ENCODE data around the gene MYL6B.

Gene MYL6B

DNA sequence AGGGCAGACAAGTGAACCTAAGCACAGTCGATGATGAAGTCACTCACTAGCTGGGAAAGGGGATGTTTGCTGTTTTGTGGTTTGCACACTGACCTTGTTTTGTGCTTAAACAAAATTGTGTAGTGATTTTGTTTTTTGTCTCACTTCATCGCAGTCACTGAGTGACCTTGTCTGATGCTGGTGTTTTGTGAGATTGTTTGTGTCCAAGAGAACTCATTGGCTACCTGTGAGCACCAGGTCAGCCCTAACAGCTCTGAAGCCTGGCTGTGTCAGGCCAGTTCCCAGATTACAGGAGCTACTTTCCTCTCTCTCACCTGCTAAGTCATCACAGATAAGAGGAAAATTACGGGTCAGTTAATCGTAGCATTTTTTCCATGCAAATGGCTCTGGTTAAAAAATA is 28.3 kb upstream of the MYL6B start:
- DNase-seq, result no peak

DNA sequence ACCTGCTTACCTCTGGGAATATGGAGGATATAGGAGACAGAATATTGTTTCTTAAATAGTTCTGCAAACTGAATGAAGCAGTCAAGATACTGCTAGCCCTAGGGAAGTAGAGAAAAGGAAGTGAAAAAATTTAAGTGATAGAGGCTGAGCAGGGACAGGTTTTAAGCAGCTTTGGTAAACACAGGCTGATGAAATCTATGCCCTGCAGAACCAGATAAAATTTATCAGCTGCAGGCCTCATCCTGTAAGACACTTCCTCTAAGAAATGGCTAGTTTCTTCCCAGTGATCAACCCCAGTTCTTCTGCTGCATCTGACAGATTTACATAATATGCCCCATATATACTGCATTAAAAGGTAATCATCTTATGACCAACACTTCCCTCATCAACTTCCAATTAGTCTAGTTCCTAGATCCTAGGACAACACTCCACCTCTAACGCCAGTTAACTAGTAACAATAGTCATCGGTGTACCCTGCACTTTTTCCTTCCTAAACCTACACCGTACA is 25.6 kb upstream of the MYL6B start:
- no peak for DNase-seq

DNA sequence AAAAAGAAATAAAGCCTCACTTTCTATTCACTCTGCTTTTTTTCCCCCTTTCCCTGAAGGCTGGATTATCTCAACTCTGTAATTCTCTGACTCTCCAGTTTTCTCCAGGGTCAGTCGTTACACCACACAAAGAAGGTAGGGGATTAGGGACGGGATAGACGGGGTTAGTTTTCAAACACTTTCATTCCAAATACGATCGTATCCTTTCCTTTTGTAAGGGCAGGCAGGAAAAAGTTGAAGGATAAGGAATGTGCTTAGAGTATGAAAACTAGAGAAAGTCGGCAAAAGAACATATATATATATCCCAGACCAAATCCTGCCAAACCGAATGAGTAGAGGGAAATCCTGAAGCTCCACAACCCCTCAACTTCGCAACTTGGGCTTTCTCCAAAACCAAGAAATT is 24.9 kb upstream of the MYL6B start:
- DNase-seq, result no peak

DNA sequence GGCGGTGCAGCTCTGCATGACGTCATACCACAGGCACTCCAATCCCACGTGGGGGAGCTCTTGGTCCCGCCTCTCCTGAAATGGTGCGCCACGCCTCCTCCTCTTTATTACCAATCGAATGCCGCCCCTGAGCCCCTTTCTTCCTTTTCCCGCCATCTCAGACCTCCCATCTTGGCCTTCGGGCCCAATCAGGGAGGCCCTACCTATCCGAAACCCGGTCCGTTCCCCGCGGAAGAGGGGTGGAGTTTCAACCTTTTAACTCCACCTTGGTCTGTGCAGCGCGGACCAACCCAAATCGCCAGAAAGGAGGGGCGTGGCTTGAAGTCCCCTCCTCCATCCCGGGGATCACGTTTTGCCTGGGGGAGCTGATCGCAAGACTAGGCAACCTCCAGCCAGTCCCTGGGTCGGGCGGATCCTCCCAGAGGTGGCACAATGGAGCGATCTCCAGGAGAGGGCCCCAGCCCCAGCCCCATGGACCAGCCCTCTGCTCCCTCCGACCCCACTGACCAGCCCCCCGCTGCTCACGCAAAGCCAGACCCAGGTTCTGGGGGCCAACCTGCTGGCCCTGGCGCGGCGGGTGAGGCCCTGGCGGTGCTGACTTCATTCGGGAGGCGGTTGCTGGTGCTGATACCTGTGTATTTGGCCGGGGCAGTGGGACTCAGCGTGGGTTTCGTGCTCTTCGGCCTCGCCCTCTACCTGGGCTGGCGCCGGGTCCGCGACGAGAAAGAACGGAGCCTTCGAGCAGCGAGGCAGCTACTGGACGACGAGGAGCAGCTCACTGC is 24.3 kb upstream of the MYL6B start, which contains the start of gene ESYT1:
Gene ESYT1, plus strand, starts transcription at position 380 of the 782 bp plus-strand sequence. Its CDS starts 53 bp downstream, at position 433.
- DNase-seq, result peak; percentile 100

DNA sequence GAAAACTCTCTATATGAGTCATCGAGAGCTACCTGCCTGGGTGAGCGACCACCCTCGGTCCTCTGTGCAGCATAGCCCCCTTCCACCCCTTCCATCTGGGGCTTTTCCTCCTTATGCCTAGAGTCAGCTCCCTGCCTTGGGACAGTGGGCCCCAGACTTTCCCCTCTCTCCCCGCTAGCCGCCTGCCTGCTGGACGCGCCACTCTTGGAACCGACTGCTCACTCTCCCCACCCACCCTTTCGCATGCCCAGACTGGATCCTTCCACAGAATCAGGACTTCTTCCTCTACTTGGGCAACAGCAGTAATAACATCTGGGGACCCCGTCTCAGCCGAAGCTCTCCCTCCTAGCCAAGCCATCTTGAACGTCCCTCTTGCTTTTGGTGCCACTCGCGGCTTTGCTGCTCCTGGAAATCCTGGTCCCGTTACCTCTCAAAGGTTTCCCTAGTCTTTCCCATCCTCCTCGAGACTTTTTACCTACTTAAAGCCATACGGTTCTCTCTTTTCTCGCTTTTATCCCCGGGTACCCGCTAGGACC is 23.6 kb upstream of the MYL6B start:
- DNase-seq, result no peak

DNA sequence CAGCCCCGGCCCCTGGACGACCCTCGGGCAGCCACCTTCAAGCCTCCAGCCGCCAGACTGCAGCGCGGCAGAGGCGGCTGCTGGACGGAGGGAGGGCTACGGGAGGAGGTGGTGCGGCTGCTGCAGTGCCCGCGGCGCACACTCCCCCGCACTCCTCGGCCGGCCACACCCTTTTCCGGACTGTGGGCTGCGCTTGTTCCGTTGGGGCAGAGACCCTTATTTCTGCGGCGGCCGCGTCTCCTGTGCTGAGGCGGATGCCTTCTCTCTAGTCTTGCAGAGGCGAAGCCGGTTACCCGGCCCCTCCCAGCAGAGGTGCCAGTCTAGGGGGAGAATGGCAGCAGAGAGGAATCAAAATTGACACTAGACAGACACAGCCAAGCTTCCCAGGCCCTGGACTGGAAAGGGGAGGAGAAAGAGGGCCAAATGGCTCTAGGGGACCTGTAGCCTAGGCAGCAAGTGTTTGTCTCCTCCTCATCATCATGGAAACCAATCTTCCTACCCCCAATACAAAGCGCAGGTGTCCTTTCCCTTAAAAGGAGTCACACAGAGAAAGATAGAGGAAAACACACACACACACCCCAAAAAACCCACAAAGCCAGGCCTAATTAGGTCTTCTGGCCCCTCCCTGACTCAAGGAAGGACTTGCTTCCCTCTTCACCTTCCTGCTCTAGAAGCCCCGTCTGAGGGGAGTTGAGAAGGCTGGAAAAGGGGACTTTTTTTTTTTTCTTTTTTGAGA is 23.0 kb upstream of the MYL6B start:
- DNase-seq, result no peak

DNA sequence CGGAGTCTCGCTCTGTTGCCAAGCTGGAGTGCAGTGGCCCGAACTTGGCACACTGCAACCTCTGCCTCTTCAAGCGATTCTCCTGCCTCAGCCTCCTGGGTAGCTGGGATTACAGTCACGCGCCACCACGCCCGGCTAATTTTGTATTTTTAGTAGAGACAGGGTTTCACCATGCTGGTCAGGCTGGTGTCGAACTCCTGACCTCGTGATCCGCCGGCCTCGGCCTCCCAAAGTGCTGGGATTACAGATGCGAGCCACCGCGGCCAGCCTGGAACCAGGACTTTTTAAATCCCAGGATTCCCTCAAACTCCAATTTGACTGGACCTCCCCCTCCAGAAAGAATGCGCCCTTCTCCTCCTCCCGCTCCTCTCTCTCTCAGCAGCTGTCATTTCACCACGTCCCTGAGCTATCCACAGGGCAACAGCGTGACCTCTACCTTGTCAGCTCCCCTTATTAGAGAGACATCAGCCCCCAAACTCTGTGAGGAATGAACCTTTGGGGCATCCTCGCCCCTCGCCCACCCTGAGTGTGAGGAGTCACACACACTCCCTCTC is 22.4 kb upstream of the MYL6B start:
- no peak for DNase-seq

DNA sequence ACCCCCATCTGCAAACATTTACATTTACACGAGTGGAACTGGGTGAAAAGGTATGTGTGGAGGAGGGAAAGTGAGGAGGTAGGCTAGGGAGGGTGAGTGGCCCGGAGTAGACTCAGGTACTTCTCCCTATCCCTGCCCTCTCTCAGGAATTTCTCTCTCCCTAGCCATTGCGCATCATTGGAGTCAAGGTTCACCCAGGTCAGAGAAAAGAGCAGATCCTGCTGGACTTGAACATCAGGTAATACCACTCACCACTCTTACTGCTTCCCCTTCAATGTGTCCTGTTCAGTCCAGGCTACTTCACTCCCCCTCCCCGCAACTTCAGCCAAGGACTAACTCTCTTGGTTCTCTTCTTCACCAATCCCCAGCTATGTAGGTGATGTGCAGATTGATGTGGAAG is 21.5 kb upstream of the MYL6B start:
- DNase-seq, result no peak

DNA sequence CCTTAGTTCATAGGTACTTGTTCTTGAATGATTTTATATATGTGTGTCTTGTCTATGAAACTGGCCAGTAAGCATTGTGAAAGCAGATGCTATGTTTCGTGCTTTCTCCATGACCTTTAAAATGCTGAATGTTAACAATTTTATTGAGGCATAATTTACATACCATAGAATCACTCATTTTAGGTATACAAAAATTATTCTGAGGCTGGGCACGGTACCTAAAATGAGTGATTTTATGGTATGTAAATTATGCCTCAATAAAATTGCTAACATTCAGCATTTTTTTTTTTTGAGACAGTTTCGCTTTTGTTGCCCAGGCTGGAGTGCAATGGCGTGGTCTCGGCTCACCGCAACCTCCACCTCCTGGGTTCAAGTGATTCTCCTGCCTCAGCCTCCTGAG is 17.5 kb upstream of the MYL6B start:
- no peak for DNase-seq

DNA sequence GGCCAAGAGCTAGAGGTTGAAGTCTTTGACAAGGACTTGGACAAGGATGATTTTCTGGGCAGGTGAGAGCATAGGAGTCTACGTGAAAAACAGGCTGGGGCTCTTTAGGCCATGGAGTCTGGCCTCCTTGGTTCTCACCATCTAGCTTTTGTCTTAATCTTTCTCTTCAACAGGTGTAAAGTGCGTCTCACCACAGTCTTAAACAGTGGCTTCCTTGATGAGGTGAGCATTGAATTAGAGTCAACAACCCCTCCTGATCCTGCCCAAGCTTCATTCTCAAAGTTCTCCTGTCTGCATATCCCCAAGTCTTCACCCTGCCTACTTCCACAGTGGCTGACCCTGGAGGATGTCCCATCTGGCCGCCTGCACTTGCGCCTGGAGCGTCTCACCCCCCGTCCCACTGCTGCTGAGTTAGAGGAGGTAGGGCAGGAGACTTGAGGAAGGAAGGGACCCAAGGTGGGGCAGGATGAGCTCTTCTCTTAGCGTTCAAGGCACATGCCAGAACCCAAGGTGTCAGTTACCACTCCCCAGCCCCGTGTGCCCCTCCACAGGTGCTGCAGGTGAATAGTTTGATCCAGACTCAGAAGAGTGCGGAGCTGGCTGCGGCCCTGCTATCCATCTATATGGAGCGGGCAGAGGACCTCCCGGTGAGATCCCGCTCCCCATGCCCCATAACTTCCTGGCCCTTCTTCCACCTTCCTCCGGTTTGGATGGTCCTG is 14.4 kb upstream of the MYL6B start:
- no peak for DNase-seq

DNA sequence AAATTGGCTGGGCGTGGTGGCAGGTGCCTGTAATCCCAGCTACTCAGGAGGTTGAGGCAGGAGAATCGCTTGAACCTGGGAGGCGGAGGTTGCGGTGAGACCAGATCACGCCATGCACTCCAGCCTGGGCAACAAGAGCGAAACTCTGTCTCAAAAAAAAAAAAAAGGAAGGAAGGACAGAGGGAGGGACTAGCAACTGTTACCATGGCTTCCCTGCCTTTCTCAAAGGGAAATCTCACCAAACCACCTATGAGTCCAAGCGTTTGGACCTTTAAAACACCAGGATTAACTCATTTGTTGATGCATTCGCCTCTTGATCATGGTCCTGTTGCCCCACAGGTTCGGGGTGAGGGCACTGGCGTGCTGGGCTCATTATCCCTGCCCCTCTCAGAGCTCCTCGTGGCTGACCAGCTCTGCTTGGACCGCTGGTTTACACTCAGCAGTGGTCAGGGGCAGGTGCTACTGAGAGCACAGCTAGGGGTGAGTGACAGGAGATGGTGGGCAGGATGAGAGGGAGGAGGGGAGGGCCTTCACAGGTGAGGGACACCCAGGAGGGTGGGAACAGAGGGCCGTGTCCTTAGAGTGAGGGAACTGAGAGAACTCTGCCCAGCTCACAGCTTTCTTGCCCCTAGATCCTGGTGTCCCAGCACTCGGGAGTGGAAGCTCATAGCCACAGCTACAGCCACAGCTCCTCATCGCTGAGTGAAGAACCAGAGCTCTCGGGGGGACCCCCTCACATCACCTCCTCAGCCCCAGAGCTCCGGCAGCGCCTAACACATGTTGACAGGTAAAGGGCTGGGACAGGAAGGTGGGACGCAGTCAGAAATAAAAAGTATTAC is 10.2 kb upstream of the MYL6B start:
- DNase-seq, result no peak

DNA sequence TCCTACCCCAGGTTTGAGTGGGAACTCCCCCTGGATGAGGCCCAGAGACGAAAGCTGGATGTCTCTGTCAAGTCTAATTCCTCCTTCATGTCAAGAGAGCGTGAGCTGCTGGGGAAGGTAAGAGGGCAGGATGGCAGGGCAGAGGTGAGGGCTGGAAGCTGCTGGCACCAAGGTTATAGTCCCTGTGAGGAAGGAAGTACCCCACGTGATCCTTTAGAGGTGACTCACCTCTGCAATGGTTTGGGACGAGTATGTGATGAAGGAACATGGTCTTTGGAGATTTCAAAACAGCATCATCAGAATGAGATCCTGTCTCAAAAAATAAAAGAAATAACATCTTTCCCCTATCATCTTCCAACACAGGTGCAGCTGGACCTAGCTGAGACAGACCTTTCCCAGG is 9.2 kb upstream of the MYL6B start:
- DNase-seq, result no peak

DNA sequence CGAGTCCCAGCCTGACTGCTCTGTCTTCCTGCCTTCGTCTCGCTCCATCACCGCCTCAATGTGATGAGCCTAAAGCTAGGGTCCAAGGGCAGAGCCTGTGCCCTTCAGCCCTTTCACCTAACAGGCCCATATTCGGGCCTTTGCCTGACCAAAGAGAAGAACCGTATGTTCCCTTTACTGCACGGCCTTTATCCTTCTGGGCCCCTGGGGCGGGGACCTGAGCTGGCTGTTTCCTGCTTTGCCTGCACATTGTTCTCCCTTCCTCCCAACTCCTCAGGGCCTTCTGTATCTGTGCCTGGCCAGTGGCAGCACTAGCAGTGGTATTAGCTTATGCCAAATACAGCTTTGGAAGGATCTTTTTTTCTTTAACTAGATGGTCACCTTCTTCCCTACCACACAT is 8.5 kb upstream of the MYL6B start:
- DNase-seq, result no peak

DNA sequence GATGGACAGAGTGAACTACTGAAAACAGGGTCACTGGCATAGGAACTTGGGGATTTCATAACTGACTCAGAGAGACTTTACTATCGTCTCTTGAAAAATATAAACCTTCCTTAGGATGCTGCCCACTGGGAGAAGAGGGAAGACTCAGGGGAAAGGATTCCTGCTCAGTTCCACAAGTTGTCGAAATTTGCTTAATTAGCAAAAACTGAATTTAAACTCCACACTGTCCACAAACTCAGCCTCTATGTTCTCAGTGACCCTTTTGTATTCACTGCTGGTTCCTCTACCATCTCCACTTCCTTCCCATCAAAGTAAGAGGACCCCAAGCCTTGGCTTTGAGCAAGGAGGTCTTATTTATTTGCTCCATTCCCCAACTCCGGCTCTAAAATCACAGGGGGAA is 7.2 kb upstream of the MYL6B start:
- no peak for DNase-seq

DNA sequence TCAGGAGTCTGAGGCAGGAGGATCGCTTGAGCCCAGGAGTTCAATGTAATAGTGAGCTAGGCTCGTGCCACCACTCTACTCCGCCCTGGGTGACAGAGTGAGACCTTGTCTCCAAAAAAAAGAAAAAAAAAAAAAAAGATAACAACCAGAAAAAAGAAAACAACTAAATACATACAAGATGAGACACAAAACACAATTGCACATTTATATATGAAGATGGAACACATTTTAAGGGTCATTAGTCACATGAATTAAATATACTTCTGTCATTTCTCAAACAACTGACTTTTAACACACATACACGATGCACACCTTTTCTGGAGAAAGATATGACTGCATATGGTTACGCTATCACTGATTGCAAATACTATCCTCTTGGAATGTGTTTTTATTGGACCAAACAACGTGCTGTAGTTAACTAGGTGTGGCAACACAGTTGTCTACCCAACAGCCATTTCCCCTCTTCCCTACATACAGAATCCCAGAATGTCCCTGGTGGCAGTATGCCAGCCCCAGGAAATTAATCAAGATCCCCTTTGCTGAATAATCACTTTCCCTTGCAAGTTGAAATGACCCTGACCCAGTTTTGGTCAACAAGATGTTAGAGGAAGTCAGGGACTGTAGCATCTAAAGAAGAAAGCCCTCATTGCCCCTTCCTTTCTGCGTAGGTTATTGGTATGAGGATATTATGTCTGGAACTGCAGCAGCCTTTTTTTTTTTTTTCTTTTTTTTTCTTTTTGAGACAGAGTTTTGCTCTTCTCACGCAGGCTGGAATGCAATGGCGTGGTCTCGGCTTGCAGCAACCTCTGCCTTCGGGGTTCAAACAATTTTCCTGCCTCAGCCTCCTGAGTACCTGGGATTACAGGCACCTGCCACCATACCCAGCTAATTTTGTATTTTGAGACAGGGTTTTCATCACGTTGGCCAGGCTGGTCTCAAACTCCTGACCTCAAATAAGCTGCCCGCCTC is 5.6 kb upstream of the MYL6B start:
- no peak for DNase-seq

DNA sequence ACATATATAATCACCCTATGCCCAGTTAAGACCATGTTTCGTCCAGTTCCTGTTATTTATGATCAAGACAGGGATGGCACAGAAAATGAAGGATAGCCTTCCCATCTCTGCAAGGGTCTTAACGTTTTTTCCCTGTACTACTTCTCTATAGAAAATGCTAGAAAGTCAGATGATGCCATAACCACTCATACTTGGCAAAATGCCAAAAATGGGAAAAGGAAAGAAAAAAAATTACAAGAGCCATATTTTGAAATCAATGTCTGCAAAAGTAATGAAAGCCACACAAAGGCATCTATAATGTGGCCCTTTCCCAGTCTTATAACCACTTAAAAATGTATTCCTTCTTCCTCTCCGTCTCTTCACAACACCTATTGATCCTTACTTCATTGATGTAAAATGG is 1.8 kb upstream of the MYL6B start:
- DNase-seq, result peak; percentile 46

DNA sequence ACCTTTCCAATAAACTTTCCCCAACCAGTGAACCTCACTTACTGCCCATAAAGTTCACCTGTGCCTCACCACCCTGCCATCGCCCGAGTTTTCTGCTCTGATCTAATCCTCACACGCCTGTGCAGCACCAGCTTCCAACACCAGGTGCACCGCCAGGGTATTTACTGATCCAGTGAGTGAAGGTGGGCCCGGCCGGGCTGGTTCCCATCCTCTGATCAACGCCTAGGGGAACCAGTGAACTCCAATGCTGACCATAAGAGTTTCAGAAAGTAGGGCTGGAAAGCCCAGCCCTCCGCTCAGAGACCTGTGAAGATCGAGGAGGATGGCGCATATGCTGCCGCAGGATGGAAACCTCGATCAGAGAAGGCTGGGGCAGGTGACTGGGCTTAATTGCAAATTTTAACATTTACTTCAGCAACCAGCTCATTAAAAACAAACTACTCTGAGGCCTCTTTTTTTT is 685 bp upstream of the MYL6B start:
- DNase-seq, result no peak

DNA sequence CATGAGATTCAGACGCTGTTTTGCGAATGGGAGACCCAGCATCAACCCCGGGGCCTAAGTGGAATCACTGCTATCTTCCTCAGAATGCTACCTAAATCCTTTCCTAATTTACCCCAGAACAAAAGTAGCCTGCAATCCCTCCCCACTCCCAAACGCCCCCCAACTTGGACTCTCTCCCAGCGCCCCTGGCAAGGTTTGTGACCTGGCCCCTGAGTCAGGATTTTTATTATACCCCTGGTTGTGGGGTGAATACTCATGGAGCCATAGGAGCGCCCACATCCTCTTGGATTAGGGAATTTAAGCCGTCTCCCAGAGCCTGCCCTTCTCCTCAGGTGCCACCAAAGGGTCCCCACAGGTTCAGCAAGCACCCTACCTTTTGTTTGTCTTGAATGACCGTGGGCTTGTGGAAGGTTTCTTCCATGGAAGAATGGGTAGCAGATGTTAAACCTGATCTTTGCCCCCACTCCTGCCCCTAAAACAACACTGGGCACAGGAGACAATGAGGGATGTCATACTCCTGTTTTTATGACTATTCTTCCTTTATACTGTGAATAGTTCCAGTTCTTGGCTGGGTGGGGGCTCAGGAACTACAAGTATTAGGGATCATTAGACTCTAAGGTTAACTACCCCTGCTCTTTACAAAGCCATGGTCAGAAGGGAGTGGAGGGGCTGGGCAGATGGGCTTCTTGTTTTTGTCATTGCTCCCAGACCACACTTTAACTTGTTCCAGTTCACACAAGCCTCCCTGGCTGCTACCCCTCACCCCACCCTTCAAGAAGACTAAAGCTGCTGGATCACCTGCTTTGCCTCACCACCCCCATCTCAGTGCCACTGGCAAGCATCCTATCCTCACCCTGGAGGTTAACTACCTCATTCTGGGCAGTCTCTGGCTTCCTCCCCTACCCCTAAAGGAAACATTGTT is 630 bp downstream of the MYL6B start:
- DNase-seq, result no peak

DNA sequence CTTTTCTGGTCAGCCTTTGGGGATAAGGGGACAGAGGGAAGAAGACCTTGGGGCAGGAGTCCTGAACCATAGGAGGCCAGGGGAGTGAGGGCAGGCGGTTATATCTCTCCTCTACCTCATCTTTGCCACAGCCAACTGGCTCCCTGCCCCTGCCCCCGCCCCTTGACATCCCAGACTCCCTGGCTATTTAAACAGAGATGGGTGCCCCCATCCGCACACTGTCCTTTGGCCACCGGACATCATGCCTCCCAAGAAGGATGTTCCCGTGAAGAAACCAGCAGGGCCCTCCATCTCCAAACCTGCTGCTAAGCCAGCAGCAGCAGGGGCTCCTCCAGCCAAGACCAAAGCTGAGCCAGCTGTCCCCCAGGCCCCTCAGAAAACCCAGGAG is 1.3 kb downstream of the MYL6B start:
- no peak for DNase-seq

All from fibroblast of upper back skin (primary cell).